Calu3 (cell line): ENCODE measurements around the gene ZNF646. TPM values are rescaled to one million over a fixed set of nuclear protein-coding genes. Genes with fewer than 3 reads are reported as not detected.

ENCODE experiments used
- BruUV-seq: library from RNA; stranded (reverse); fragments of 400-500 nt; replicated peaks from 2 replicates; lab custom pipeline; 2021; lab: Mats Ljungman, UMichigan
- CTCF ChIA-PET: fragments of 300-600 bp; sonication (Branson Sonifier 250); formaldehyde crosslinking; loops from one replicate; lab custom pipeline; 2022; ENCODE audit warnings: antibody characterized with exemption; lab: Charles Lee
- DNase-seq: peaks from one replicate; pipeline ENCODE4 v3.0.0; 2022
- H3K27ac Mint-ChIP-seq: one replicate; pipeline ENCODE4 v1.8.0; 2022; ENCODE audit warnings: mixed read lengths; ENCODE audit not compliant: unreplicated experiment
- H3K27me3 Mint-ChIP-seq: one replicate; pipeline ENCODE4 v1.8.0; 2022; ENCODE audit warnings: mixed read lengths; ENCODE audit not compliant: unreplicated experiment
- H3K36me3 Mint-ChIP-seq: one replicate; pipeline ENCODE4 v1.8.0; 2022; ENCODE audit warnings: mild to moderate bottlenecking, moderate library complexity, mixed read lengths; ENCODE audit not compliant: insufficient read depth, unreplicated experiment
- H3K4me1 Mint-ChIP-seq: one replicate; pipeline ENCODE4 v1.8.0; 2022; ENCODE audit warnings: mild to moderate bottlenecking, low read depth, mixed read lengths; ENCODE audit not compliant: unreplicated experiment
- H3K4me3 Mint-ChIP-seq: one replicate; pipeline ENCODE4 v1.8.0; 2022; ENCODE audit warnings: mild to moderate bottlenecking, low read depth, moderate library complexity, mixed read lengths; ENCODE audit not compliant: unreplicated experiment
- H3K9me3 Mint-ChIP-seq: one replicate; pipeline ENCODE4 v1.8.0; 2022; ENCODE audit warnings: low read depth, mixed read lengths; ENCODE audit not compliant: unreplicated experiment
- intact Hi-C: fragments of 100-400 bp; cut with micrococcal nuclease; formaldehyde crosslinking; loops from one replicate; pipeline ENCODE4 v1.10.0; 2022; ENCODE audit not compliant: unreplicated experiment
- total RNA-seq: library from RNA; stranded (reverse); gene quantifications from 2 replicates; pipeline ENCODE4 v1.2.3, GENCODE V29; 2022
- TF ChIP-seq, protein P1 (sequence below): fragments of 200-600 bp; IDR thresholded peaks from one replicate; pipeline ENCODE4 v1.8.0; 2022; ENCODE audit warnings: antibody characterized with exemption; ENCODE audit not compliant: unreplicated experiment

The ZNF646 gene
- total RNA-seq, 1 experiment from 2014 or later = 34.9 TPM

- no peak overlapping the region for H3K27ac Mint-ChIP-seq
- TF ChIP-seq, protein P1, sequence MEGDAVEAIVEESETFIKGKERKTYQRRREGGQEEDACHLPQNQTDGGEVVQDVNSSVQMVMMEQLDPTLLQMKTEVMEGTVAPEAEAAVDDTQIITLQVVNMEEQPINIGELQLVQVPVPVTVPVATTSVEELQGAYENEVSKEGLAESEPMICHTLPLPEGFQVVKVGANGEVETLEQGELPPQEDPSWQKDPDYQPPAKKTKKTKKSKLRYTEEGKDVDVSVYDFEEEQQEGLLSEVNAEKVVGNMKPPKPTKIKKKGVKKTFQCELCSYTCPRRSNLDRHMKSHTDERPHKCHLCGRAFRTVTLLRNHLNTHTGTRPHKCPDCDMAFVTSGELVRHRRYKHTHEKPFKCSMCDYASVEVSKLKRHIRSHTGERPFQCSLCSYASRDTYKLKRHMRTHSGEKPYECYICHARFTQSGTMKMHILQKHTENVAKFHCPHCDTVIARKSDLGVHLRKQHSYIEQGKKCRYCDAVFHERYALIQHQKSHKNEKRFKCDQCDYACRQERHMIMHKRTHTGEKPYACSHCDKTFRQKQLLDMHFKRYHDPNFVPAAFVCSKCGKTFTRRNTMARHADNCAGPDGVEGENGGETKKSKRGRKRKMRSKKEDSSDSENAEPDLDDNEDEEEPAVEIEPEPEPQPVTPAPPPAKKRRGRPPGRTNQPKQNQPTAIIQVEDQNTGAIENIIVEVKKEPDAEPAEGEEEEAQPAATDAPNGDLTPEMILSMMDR = no peak
- peak; percentile 40 for DNase-seq
- no TSS peak for BruUV-seq
- intact Hi-C loops = no loop called here
- H3K27me3 Mint-ChIP-seq = no peaks in the 10 kb centered on the region
- CTCF ChIA-PET = no interaction called here
- no peaks in the 10 kb centered on the region for H3K9me3 Mint-ChIP-seq
- peaks cover 15% of the 10 kb centered on the region for H3K36me3 Mint-ChIP-seq
- peaks cover 12% of the 10 kb centered on the region for H3K4me1 Mint-ChIP-seq
- H3K4me3 Mint-ChIP-seq = no peak overlapping the region
Measured at GRCh38 chr16:31052114-31052513, 22.1 kb upstream of the ZNF646 start.

DNA sequence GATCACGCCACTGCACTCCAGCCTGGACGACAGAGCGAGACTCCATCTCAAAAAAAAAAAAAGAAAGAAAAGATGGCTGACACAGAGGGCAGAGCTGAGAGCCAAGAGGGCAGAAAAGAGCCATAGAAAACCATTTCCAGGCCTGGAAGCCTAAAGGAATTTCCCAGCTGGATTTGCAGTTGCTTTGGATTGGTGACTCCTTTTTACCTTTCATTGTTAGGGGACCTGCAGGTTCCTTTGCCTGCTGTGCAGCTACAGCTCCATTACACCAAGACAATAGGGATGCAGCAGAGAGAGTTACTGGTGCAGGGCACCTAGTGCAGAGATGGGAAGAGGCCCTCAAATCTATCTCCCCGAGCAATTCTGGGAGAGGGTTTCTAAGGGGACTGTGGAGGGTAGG is 18.6 kb upstream of the ZNF646 start:
- CTCF ChIA-PET = interaction anchor here (0.7 kb wide), 1 partner anchor 18 kb away, joined by 3 read pairs; the partner anchor contains the start of genes ZNF646 and ZNF668
- BruUV-seq = no TSS peak
- Mint-ChIP-seq H3K9me3 (no peaks in the 10 kb centered on the region), H3K27ac (no peak overlapping the region), H3K36me3 (peaks cover 27% of the 10 kb centered on the region), H3K4me1 (peaks cover 12% of the 10 kb centered on the region), H3K27me3 (no peaks in the 10 kb centered on the region), H3K4me3 (no peak overlapping the region)
- TF ChIP-seq, protein P1 = no peak
- intact Hi-C loops = no loop called here
- no peak for DNase-seq

- TF ChIP-seq, protein P1 = no peak
- Mint-ChIP-seq H3K36me3 (peaks cover 61% of the 10 kb centered on the region), H3K27me3 (no peaks in the 10 kb centered on the region), H3K27ac (no peak overlapping the region), H3K4me3 (no peak overlapping the region), H3K9me3 (no peaks in the 10 kb centered on the region), H3K4me1 (peaks cover 7% of the 10 kb centered on the region)
- intact Hi-C loops = no loop called here
- no peak for DNase-seq
- CTCF ChIA-PET = no interaction called here
- no TSS peak for BruUV-seq
Measured at GRCh38 chr16:31061126-31061812, 13.0 kb upstream of the ZNF646 start.

DNA sequence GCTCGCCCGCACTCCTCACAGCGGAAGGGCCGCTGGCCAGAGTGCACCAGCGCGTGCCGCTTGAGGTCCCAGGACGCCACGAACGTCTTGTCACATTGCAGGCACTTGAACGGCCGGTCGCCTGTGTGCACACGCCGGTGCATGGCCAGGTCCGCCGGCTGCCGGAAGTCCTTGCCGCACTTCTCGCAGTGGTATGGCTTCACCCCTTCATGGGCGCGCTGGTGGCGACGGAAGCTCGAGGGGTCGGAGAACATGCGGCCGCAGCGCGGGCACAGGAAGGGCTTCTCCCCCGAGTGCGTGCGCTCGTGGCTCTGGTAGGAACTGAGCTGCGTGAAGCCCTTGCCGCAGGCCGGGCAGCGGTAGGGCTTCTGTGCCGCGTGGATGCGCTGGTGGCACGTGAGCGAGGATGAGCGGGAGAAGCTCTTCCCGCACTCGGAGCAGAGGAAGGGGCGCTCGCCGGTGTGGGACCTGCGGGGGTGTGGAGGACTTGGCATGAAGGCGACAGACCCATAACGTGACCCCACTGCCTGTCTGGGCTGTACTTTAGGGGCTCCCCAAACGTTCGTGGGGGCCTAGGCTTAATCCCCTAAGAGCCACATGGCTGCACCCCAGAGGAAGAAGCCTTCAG is 12.3 kb upstream of the ZNF646 start:
- no peaks in the 10 kb centered on the region for H3K9me3 Mint-ChIP-seq
- H3K36me3 Mint-ChIP-seq = peaks cover 55% of the 10 kb centered on the region
- CTCF ChIA-PET = no interaction called here
- H3K4me3 Mint-ChIP-seq = no peak overlapping the region
- TF ChIP-seq, protein P1 = no peak
- no peak for DNase-seq
- H3K4me1 Mint-ChIP-seq = peaks cover 7% of the 10 kb centered on the region
- no peaks in the 10 kb centered on the region for H3K27me3 Mint-ChIP-seq
- intact Hi-C loops = no loop called here
- no peak overlapping the region for H3K27ac Mint-ChIP-seq
- no TSS peak for BruUV-seq
